Activated effector memory CD4-positive, alpha-beta T cell treated with anti-CD3 and anti-CD28 coated beads, Interleukin-2, amount 50 U/mL, for 16 hours (primary cell): Measurements from ENCODE around the gene METTL18.
"Not testable (repeated sequence)": the region's sequence is repeated elsewhere in the genome, so short reads cannot be mapped to it uniquely, and the experiment has no call there.

ENCODE experiments used
- DNase-seq: peaks from one replicate; pipeline ENCODE4 v3.0.0-alpha.2; 2020

Gene METTL18

DNA sequence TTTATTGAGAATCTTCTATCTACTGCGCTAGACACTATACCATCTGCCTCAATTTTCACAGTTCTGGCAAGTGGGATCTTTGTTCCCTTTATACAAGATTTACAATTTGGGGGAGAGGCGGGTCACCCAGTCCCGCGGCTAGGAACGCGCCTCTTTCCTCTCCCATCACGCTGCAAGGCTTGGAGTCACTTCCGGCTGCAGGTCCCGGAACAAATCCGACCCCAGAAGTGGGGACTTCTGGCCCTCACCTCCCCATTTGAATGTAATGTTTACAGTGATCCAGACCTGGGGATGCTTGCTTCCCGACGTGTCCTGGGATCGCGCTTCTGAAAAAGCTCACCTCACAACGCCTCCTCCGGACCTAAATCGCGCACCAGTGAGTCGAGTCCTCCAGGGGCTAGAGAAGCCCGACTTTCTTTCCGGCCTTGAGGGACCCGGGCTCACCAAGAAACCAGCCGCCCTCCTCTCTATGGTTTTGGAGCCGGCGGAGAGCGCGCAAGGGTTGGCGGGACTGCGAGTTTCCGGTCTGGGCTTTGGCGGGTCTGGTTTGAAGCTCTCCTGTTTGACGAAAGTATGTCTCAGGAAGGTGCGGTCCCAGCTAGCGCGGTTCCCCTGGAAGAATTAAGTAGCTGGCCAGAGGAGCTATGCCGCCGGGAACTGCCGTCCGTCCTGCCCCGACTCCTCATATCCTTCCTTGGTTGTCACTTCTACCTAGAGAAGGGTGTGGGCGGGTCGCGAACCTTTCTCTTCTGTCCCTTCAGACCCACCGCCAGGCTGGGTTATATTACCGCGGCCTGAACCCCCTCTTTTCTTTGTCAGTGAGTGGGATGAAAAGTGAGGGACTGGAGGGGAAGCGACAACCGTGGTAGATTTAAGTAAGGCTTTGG is at the start of gene METTL18:
TSS of gene METTL18 (minus strand) at position 378 of the 887 bp plus-strand sequence. CDS start 1,212 bp downstream, outside the sequence.
- peak; percentile 97 for DNase-seq

DNA sequence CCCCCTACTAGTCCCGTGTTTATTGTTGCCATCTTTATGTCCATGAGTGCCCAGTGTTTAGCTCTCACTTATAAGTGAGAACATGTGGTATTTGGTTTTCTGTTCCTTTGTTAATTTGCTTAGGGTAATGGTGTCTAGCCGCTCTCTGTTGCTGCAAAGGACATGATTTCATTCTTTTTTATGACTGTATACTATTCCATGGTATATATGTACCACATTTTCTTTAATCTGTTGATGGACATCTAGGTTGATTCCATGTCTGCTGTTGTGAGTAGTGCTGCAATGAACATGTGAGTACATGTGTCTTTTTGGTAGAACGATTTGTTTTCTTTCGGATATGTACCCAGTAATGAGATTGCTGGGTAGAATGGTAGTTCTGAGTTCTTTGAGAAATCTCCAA is 44.2 kb upstream of the METTL18 start:
- DNase-seq: no peak

DNA sequence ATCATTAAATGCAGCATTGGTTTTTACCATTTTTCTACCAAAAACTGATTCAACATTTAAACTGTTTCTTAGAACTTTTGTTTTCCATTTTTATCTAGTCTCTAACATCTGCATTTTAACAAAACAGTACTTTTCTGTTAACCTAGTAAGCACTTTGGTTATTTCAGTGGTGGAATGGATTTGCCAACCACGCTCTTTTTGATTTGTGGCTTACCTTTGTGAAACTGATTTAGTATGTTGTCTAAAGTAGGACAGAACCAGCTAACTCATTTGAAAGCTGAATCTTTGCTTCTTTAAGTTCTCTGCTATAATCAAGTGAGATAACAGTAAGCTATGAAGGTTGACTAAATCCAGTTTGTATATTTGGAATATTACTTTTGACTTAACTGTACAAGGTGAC is 41.5 kb upstream of the METTL18 start:
- DNase-seq: no peak

DNA sequence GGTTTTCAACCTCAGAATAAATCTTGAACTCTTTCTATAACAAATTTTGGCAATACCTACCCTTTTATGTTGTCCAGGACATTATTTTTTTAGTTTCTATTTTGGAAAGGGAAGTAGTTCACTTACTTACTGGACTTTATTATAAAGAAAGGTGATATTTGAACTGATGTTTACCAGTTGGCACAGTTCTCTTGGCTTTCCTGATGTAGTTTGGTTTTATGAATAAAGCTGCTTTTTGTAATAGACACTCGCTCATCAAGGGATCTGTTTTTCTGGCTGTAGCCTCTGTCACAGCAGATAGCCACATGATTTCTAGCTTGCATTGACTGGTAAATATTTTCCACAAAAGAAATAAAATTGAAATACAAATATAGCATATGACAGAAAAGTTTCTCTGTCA is 40.9 kb upstream of the METTL18 start:
- DNase-seq: no peak

DNA sequence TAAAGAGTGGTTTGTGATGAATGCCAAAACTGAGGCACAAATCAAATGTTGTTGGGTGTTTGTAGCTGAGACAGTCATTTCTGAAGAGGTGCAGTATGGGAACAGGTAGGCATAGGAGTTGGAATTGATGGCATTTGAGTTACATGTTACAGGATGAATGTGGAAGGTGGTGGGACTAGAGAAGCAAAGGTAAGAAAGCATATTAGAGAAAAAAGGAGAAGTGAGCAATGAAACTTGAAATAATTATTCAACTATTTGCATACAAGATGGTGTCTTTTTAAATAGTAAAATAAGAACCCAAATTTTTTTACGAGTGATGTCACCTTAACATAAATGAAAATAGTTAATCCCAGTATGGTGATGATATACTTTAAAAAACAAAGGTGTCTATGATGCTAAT is 40.2 kb upstream of the METTL18 start:
- no peak for DNase-seq

DNA sequence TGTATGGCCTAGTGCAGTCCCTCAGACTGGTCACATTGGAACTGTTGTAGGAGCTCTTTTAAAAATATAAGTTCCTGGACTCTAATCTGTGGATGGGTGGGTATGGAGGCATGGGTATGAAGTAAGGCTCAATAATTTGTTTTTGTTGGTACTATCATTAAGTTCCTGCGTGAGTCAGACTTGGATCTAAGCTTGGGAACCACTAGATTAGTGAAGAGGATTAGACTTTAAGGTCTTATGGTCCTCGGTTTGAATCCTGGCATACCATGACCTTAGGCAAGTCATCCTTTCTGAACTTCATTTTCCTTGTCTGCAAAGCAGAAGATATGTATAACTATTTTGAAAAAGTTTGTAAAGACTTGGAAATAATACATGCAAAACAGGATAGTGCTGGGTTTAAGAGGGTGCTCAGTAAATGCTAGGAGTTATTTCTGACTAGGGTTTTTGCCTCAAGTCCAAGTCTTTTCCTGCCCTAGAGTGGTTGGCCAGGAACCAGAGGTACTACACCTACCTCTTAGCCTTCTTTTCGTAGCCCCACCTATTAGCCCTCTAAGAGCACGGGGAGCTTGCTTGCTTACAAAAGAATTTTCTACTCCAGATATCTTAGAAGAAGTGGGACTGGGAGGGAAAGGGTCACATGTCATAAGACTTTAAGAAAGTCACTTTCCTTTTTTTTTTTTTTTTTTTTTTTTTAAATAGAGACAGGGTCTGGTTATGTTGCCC is 38.6 kb upstream of the METTL18 start:
- DNase-seq: no peak

DNA sequence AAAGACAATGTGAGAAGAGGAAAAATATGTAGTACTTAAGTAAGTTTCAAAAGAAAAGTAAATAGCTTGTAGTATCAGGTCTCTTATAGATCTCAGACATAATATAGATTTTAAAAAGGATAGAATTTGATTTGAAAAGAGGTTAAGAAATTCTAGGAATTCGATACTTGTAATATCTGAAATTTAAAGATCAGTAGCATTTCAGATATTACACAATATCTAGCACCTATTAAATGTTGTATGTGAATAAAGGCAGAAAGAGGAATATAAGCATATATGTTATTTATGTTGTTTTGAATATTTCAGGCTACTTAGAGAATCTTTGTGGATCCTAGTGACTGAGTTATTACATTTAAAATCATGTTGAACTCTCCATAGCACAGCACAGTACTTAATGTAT is 35.0 kb upstream of the METTL18 start:
- DNase-seq: no peak

DNA sequence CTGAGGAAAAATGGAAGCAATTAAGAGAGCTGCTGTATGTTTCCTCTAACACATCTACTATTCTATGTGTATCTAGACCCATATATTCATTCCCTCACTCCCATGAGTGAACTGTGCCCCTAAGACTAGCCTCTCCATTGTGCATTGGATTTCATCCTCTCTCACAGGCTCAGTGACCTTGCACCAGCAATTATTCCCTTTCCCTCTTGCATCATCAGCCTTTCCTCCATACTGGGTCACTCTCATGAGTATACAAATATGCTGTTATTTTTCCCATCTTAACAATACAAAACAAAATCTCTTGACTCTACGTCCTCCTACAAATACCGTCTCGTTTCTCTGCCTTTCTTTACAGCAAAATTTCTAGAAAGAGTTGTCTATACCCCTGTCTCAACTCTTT is 29.4 kb upstream of the METTL18 start:
- DNase-seq: no peak

DNA sequence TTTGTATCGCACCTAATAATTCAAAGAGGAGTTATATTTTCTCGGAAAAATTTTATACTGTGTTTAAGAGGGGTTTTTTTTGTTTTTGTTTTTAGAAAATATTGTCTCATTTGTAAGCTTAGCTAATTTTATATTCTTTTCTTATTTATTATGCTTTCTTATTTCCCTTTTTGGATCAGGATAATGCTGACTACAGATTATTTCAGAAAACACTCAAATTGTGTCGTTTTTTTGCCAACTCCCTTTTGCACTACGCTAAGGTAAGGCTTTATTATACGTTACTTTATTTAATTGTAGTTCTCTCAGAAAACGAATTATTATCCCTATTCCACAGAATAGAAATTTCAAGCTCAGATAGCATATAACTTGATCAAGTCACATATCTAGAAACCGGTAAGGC is 26.8 kb upstream of the METTL18 start:
- DNase-seq: no peak

DNA sequence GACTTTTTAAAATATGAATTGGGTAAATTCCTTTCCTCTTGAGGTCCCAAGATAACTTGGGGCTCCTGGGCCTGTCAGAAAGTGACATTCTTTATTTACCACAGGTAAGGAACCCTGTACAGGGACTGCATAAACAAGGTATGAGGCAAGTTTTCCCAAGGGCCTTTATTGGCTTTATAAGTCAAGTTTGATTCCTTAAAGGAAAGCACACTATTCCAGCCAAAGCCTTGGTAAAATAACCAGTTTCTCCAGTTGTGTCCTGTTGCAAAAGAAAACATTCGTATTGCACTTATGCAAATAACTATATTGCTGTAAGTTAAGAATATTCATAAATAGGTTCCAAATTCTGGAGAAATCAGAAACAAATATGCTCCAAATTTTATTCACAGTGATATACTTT is 21.9 kb upstream of the METTL18 start:
- no peak for DNase-seq

DNA sequence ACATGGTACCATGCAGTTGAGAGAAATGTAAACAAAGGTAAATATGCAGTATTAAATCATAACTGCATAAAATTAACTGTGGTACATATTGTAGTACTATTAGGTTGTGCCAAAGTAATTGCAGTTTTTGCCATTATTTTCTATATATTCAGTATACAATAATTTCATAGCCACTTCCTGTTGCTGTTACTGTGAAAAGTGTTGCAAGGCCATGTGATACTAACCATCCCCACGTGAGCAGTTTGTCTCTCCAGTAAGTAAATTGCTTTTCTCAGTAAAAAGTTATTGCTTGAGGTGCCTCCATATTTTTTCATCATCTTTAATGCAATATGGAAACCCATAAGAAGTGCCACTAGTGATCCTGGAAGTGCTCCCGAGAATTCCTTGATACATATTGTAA is 19.6 kb upstream of the METTL18 start:
- DNase-seq: no peak

DNA sequence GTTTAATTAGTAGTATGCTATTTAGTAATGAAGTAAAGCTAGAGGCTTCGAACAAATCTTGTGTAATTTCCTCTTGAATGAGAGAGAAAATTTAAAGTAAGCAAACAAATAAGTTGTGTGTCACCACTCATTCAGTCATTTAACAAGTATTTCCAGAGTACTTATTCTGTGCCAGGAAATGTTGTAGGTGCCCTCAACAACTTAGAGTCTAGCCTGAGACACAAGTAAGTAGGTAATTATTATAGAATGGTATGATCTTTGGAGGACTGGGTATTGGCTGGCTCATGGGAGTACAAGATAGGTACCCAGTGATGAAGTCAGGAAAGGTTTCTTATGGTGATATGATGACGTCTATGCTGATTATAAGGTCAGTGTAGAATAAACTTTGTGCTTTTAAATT is 17.4 kb upstream of the METTL18 start:
- no peak for DNase-seq

DNA sequence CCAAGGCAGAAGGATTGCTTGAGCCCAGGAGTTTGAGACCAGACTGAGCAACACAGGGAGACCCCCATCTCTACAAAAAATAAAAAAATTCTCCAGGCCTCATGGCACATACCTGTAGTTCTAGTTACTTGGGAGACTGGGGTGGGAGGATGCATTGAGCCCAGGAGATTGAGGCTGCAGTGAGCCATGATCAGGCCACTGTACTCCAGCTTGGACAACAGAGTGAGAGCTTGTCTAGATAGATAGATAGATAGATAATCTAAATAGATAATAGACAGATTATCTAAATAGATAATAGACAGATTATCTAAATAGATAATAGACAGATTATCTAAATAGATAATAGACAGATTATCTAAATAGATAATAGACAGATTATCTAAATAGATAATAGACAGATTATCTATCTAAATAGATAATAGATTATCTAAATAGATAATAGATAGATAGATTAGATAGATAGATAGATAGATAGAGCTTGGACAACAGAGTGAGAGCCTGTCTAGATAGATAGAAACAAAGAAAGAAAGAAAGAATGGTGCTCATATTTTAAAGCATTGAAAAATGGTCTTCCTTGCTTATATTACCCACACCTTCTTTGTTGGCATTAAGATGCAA is 16.8 kb upstream of the METTL18 start:
- not testable (repeated sequence) for DNase-seq

DNA sequence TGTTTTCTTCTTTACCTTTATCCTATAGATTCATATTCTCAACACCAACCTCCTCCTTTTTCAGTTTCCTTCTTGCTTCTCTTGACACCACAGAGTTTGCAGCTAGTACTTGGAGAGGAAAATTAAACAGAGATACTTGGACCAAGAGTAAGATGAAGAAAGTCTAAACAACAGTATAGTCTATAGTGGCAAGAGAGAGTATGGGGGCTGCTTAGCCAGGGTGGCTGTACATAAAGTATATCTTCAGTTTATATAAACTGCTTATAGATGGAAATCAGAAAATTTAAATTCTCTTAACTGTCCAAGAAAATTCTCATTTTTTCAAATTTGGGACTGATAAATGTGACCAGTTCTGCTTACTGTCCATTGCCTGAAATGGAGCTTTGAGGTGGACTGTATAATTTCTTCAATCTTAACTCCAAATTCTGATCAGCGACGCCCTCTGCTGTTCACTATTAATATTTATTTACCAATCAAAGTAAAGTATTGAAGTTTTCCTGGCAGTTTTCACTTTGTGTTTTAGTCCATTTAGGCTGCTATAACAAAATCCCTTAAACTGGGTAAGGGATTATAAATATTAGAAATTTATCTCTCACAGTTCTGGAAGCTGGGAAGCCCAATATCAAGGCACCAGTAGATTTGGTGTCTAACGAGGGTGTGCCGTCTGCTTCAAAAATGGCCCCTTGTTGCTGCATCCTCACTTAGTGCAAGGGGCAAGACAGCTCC is 14.8 kb upstream of the METTL18 start:
- DNase-seq: no peak

DNA sequence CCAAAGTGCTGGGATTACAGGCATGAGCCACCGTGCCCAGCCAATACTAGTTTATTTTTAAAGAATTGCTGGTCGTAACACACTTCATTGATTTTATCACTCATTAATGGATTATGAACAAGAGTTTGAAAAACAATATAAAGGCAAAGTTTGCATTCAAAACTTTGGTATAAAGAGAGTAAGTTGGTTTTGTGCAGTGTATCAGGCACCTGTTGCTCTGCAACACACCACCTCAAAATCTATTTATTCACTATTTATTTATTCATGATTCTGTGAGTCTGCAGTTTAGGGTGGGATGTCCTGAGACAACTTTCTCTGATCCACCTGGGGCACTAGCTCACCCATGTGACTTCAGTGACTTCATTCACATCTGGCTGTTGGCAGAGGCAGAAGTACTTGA is 10.2 kb upstream of the METTL18 start:
- DNase-seq: no peak

DNA sequence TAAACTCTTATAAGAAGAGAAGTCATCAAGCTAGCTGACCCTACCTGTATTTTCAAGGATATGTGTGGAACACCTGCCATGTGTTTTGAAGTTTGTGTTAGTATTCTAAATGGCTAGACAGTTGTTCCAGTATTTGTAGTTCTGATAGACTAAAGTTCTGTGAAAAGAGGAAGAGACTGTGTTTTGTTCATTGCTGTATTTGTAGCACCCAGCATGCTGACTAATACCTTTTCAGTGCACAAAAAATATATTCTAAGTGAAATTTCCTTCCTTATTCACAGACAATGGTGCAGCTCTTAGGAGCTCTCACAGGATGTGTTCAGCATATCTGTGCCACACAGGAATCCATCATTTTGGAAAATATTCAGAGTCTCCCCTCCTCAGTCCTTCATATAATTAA is 8.2 kb upstream of the METTL18 start:
- DNase-seq: no peak

DNA sequence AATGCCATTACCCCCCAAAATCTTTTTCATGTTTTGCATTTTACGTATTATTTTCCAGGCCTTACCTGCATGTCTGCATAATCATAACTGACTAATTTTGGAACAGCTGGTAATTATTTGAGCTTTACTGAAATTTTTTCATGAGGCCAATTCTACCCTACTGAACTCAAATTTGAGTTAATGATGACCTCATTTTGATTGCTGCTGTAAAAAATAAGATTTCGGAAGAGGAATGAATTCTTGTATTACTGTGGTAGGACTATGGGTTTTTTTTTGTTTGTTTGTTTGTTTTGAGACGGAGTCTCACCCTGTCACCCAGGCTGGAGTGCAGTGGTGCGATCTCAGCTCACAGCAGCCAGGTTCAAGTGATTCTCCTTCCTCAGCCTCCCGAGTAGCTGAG is 2.6 kb upstream of the METTL18 start:
- no peak for DNase-seq

DNA sequence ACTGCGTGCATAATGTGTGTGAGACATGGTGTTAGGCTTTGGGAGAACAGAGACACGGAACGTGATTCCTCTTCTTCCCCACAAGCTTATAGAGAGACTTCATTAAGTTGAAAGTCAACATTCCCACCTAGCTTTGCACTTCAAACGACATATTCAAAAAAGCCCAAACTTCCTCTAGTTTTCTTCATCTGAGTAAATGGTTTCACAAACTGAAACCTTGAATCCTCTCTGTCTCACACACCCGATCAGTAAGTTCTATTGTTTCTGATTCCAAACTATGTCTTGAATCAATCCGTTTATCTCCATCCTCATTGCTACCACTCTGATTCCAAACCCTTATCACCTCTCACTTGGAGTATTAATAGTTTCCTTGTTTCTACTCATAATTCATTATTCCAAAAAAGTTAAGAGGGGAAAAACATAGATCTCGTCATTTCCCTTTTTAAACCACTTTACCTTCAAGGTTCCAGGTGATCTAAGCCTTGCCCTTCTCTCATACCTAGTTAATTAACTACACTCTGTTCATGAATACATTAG is 1.6 kb upstream of the METTL18 start:
- no peak for DNase-seq

DNA sequence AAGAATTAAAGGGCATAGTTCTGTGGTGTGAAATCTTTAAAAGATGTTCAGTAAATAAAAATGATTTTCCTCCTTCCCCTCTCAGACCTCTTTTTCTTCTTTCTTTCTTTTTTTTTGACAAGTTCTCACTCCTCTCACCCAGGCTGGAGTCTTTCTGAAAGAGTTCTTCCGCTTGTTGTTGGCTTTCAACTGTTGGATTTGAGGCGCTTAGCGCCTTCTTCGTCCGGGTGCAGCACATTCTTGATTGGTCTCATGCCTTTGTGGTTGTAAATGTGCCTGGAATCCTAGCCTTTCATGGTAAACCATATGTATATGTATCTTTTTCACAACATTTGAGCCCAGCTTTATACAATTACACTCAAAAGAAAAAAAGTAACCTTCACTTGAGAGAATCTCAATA is 980 bp upstream of the METTL18 start:
- DNase-seq: no peak

DNA sequence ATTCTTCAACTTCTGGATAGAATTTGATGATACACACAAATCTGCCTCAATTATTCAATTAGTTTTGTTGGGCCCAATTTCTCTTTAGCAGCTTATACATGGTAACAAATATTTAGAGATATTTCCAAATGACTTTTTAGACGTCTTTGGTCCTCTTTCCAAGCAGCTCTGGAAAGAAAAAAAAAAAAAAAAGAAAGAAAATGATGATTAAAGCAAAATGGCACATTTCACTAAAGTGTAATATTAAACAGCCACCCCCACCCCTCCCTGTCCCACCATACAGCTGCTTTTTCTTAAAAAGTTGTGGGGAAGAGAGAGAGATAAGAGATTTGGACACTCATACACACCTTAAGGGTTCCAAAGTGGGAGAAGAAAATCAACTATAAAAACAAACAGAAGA is 977 bp downstream of the METTL18 start:
- no peak for DNase-seq

DNA sequence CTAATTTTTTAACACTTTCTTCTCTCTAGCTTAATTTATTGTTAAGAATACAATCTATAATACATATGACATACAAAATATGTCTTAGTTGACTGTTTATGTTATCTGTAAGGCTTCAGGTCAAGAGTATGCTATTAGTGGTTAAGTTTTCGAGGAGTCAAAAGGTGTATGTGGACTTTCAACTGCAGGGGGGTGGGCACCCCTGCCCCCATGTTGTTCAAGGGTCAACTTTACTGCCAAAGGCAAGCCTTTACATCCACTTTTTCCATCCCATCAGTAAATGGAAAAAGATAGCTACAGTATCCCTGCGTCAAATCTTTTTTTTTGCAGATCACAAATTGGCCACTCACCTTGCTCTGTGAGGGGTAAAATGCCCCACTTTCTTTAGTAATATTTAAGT is 6.3 kb downstream of the METTL18 start:
- no peak for DNase-seq

DNA sequence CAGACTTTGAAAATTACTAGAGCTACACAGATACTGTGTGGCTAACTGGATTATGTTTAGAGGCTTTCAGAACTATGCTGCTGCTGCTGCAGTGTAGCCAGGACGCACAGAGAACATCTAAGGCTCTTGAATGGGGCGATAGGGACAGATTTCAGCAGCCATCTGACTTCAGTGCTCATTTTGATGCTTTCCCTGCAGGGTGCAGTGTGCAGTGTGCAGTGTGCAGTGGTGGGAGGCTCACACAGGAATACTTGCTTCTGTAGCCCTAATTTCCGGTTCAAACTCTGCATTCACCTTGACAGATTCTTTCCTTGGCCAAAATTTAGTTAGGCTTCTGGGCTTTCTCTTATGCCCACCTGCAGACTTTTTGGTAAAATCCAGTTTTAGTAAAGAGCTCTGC is 7.7 kb downstream of the METTL18 start:
- no peak for DNase-seq

DNA sequence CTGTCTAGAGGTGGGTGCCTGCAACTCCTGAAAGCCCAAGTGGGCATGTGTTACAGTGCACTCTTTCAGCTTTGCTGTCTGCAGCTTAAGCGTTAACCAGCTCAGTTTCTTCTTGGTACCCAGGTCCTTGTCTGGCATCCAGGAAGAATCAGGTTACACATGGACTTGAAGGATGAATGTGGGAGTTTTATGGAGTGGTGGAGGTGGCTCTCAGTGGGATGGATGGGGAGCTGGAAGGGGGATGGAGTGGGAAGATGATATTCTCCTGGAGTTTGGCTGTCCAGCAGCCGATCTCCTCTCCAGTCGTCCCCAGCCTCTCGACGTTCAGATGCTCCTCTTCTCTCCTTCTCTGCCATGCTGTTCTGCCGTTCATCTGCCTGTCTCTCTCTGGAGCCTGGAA is 9.4 kb downstream of the METTL18 start:
- DNase-seq: no peak
